Stomach smooth muscle (tissue), 2 donors: ENCODE measurements around the gene GPX1.
"Not testable (repeated sequence)": the region's sequence is repeated elsewhere in the genome, so short reads cannot be mapped to it uniquely, and the experiment has no call there.

ENCODE experiments used
- H3K27ac ChIP-seq: one replicate; pipeline ENCODE4 v1.7.0; 2013; ENCODE audit warnings: mild to moderate bottlenecking, low read length, inconsistent platforms
- H3K27me3 ChIP-seq, 2 donors: one replicate each; pipeline ENCODE4 v1.7.0; 2013; ENCODE audit warnings: low read length in 2 of 2; ENCODE audit not compliant: insufficient read depth in 2 of 2, control insufficient read depth in 1 of 2
- H3K36me3 ChIP-seq, 2 donors: one replicate each; pipeline ENCODE4 v1.7.0; 2013; ENCODE audit warnings: low read length in 2 of 2; ENCODE audit not compliant: control insufficient read depth in 2 of 2, insufficient read depth in 2 of 2
- H3K4me1 ChIP-seq: one replicate; pipeline ENCODE4 v1.7.0; 2013; ENCODE audit warnings: low read length; ENCODE audit not compliant: control insufficient read depth, insufficient read depth
- H3K4me3 ChIP-seq, 2 donors: one replicate each; pipeline ENCODE4 v1.7.0; 2013; ENCODE audit warnings: low read length in 2 of 2
- H3K9ac ChIP-seq, 2 donors: one replicate each; pipeline ENCODE4 v1.7.0; 2013; ENCODE audit warnings: low read length in 2 of 2, mild to moderate bottlenecking in 1 of 2
- H3K9me3 ChIP-seq, 2 donors: one replicate each; pipeline ENCODE4 v1.7.0; 2013; ENCODE audit warnings: low read length in 2 of 2; ENCODE audit not compliant: control insufficient read depth in 2 of 2
- donor health status: healthy.
- donor health status: Pancreatic carcinoma.

The GPX1 gene

DNA sequence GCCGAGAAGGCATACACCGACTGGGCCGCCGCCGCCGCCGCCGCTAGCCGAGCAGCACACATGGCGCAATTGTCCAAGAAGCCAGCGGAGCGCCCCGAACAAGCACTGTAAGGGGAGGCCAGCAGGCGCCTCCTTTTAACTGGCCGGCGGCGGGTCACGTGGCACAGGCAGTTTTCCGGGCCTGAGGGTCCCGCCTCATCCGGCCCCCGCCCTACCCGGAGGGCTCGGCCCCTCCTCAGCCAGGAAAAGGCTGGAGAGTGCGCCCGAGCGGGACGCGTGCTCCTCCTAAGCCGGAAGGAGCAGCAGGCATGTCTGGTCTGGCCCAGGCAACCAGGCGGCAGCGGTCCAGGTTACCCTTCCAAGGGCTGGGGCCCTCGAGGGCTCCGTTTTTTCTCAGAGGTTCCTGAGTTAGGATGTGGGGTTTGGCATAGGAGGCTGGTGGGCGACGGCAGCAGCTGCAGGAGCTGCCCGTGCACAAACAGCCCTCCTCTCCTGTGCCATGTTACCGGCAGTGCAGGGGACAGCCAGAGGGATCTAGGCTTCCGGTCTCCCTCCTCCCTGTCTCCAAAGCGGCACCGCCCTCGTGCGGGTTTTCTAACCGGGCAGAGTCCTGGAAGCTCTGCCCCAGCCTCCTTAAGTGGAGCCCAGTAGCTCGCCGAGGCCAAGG is at the start of gene GPX1:
Gene GPX1 (minus strand): TSS at position 137 of the 667 bp plus-strand sequence. CDS start 75 bp downstream, at position 62.
- H3K27me3 ChIP-seq = no peaks in the 10 kb centered on the region
- no peaks in the 10 kb centered on the region for H3K9me3 ChIP-seq
- peaks cover 28 to 36% of the 10 kb centered on the region in 2 donors for H3K36me3 ChIP-seq
- peaks cover 26% of the 10 kb centered on the region for H3K4me1 ChIP-seq
- H3K27ac ChIP-seq = peak within 1 kb of the TSS; percentile 87
- H3K9ac ChIP-seq = peak within 1 kb of the TSS; percentile 71 to 91
- H3K4me3 ChIP-seq = peak within 1 kb of the TSS; percentile 71 to 87

DNA sequence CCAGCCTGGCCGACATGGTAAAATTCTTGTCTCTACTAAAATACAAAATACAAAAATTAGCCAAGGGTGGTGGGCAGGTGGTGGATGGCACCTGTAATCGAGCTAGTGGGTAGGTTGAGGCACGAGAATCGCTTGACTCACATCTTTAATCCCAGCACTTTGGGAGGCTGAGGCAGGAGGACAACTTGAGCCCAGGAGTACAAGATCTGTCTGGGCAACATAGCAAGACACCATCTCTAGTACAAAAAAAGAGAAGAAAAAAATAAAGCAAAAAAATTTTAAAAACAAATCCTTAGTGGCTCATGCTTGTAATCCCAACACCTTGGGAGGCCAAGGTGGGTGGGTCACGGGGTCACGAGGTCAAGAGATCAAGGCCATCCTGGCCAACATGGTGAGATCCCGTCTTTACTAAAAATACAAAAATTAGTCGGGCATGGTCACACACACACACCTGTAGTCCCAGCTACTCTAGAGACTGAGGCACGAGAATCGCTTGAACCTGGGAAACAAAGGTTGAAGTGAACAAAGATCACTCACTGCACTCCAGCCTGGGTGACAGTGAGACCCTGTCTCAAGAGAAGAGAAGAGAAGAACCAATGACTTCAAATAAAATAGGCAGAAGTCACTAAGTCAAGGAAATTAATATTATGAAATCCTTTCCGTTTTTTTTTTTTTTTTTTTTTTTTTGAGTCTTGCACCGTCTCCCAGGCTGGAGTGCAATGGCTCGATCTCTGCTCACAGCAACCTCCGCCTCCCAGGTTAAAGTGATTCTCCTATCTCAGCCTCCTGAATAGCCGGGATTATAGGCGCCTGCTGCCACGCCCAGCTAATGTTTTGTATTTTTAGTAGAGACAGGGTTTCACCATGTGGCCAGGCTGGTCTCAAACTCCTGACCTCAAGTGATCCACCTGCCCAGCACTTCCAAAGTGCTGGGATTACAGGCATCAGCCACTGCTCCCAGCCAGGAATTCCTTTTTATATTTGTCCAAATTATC is 48.7 kb upstream of the GPX1 start:
- peak overlapping the region in 1 of 2 donors; percentile 29 for H3K4me3 ChIP-seq
- H3K4me1 ChIP-seq = peaks cover 32% of the 10 kb centered on the region

DNA sequence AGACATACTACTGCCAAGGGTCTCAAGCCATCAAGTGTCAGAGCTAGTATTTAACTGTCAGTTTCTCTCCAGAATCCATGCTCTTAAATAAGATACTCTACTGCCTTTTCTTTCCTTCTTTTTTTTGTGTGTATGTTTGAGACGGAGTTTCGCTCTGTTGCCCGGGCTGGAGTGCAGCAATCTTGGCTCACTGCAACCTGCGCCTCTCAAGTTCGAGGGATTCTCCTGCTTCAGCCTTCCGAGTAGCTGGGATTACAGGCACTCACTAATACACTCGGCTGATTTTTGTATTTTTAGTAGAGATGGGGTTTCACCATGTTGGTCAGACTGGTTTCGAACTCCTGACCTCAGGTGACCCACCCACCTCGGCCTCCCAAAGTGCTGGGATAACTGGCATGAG is 47.4 kb upstream of the GPX1 start:
- peaks cover 36% of the 10 kb centered on the region for H3K4me1 ChIP-seq
- not testable (repeated sequence) for H3K27me3 ChIP-seq, H3K36me3 ChIP-seq, H3K9me3 ChIP-seq
- peak overlapping the region; percentile 3 to 35 for H3K4me3 ChIP-seq
- H3K9ac ChIP-seq = peak overlapping the region in 1 of 2 donors; percentile 7
- H3K27ac ChIP-seq = peak overlapping the region; percentile 37

More for the DNA sequence above, 48.7 kb upstream of the GPX1 start:
- Histone ChIP-seq H3K27ac (no peak overlapping the region), H3K9me3 (no peaks in the 10 kb centered on the region), H3K9ac (no peak overlapping the region), H3K27me3 (no peaks in the 10 kb centered on the region), H3K36me3 (no peaks in the 10 kb centered on the region)

DNA sequence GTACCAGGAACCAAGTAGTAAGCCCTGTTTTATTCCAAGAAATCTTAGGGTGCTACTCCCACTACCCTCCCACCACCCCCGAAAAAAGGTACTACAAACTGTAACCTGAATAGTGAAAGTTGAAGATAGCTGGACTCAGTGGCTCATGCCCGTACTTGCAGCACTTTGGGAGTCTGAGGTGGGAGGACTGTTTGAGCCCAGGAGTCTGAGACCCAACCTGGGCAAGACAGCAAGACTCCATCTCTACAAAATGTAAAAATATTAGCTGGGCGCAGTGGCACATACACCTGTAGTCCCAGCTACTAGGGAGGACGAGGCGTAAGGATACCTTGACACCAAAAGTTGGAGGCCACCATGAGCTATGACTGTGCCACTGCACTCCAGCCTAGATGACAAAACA is 45.7 kb upstream of the GPX1 start:
- no peaks in the 10 kb centered on the region for H3K9me3 ChIP-seq

DNA sequence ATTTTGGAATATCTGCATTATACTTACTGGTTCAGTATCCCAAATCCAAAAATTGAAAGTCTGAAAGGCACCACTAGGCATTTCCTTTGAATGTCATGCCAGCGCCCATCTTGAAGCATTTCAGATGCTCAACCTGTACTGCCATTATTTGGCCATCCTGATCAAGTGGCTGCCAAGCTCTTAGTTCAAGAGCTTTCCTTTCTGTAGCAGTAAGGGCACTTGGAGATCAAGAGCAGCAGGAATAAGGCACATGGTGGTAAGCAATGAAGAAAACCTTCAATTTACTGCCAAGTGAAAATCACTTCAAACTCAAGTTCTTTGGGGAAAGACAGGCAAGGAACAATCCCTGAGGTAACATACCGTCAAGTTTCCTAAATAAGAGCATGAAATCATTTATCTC is 43.6 kb upstream of the GPX1 start:
- Histone ChIP-seq H3K4me3 (no peak overlapping the region), H3K9ac (no peak overlapping the region), H3K27ac (no peak overlapping the region), H3K27me3 (no peaks in the 10 kb centered on the region), H3K9me3 (no peaks in the 10 kb centered on the region), H3K4me1 (peaks cover 29% of the 10 kb centered on the region), H3K36me3 (no peaks in the 10 kb centered on the region)

More for the DNA sequence above, 45.7 kb upstream of the GPX1 start:
- H3K9ac ChIP-seq = no peak overlapping the region
- no peaks in the 10 kb centered on the region for H3K27me3 ChIP-seq
- H3K4me3 ChIP-seq = no peak overlapping the region
- no peak overlapping the region for H3K27ac ChIP-seq
- H3K36me3 ChIP-seq = no peaks in the 10 kb centered on the region
- H3K4me1 ChIP-seq = peaks cover 33% of the 10 kb centered on the region

DNA sequence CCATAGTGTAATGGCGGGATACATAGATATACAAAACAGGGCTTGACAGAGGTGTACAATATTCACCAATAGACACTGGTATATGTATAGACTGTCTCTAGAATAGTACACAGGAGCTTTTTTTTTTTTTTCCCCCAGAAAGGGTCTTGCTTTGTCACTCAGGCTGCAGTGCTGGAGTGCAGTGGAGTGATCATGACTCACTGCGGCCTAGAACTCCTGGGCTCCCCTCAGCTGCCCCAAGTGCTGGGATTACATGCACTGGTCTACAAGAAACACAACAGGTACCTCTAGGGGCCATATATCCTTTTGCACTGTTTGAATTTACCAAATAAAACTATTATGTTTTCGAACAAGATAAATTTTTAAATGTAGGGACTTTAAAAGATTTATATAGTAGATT is 41.3 kb upstream of the GPX1 start:
- H3K27ac ChIP-seq = no peak overlapping the region
- peaks cover 0 to 4% of the 10 kb centered on the region in 2 donors for H3K36me3 ChIP-seq
- H3K4me1 ChIP-seq = peaks cover 18% of the 10 kb centered on the region
- no peaks in the 10 kb centered on the region for H3K27me3 ChIP-seq
- no peak overlapping the region for H3K9ac ChIP-seq
- no peak overlapping the region for H3K4me3 ChIP-seq
- H3K9me3 ChIP-seq = no peaks in the 10 kb centered on the region

DNA sequence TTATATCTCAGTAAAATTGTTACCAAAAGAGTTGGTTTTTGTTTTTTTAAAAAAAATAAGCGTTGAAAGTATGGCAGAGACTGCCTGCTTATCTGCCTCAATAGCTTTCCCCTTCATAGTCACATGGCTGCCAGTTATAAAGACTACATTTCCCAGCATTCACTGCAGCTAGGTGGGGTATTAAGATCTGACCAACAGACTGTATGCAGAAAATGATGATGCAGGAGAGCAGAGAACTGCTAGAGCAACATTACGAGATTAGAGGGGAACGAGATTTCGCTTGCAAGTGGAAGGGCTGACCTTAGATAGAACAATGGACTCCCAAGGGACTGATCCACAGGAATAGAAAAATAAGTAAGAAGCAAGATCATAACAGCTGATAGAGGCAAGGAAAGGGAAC is 39.3 kb upstream of the GPX1 start:
- no peaks in the 10 kb centered on the region for H3K9me3 ChIP-seq
- no peak overlapping the region for H3K27ac ChIP-seq
- peaks cover 0 to 4% of the 10 kb centered on the region in 2 donors for H3K36me3 ChIP-seq
- peaks cover 14% of the 10 kb centered on the region for H3K4me1 ChIP-seq
- H3K9ac ChIP-seq = no peak overlapping the region
- H3K27me3 ChIP-seq = no peaks in the 10 kb centered on the region
- H3K4me3 ChIP-seq = no peak overlapping the region

DNA sequence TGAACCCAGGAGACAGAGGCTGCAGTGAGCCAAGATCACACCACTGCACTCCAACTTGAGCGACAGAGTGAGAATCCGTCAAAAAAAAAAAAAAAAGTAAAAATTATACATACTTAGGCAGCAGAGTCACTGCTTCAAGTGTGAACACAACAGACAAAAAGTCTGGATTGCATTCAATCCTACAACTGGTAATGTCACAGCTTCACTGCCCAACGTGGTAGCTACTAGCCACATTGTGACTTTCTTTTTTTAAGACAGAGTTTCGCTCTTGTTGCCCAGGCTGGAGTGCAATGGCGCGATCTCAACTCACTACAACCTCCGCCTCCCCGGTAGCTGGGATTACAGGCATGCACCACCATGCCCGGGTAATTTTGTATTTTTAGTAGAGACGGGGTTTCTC is 33.2 kb upstream of the GPX1 start:
- not testable (repeated sequence) for H3K4me1 ChIP-seq, H3K9ac ChIP-seq, H3K27ac ChIP-seq, H3K27me3 ChIP-seq, H3K36me3 ChIP-seq, H3K4me3 ChIP-seq, H3K9me3 ChIP-seq

DNA sequence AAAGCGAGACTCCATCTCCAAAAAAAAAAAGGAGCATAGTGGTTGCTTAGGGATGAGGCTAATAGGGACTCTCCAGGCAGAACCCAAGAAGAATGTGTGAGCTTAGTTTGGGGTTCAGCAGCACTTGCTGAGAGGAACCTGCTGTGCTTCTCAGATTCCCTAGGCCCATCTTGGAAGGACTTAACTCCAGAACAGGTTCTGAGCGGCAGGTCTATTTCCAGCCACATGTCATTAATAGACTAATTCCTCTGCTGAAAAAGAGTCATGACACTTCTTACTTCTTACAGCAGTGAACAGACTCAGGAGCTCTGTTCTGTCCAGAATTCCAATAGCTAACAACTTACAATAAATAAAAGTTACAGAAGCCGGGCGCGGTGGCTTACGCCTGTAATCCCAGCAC is 31.1 kb upstream of the GPX1 start:
- no peak overlapping the region for H3K4me3 ChIP-seq
- peaks cover 2% of the 10 kb centered on the region for H3K4me1 ChIP-seq
- H3K9ac ChIP-seq = no peak overlapping the region
- no peaks in the 10 kb centered on the region for H3K36me3 ChIP-seq
- no peaks in the 10 kb centered on the region for H3K9me3 ChIP-seq
- H3K27ac ChIP-seq = no peak overlapping the region
- no peaks in the 10 kb centered on the region for H3K27me3 ChIP-seq

DNA sequence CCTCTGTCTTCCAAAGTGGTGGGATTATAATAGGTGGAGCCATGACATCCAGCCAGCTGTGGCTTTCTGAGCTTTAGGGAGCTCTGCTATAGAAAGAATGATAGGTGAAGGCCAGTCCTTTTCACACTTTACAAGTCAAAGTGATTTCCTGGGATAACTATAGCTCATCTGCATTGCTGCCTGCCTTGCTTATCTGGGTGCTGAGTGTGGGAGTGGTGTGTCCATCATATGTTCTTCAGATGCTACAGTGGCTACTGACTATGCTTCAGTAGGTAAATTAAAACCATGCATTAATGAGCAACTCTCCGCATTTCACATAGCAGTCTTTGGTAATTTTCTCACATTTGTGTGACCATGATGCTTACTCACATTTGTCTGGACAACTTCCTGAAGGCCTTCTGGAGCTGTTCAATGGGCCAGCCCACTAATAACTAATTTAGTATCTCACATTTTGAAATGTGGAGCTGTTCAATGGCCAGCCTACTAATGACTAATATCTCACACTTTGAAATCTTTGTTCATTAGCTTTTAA is 30.2 kb upstream of the GPX1 start:
- H3K9ac ChIP-seq = no peak overlapping the region
- H3K27me3 ChIP-seq = no peaks in the 10 kb centered on the region
- H3K4me3 ChIP-seq = no peak overlapping the region
- H3K36me3 ChIP-seq = no peaks in the 10 kb centered on the region
- no peaks in the 10 kb centered on the region for H3K9me3 ChIP-seq
- H3K27ac ChIP-seq = no peak overlapping the region
- peaks cover 2% of the 10 kb centered on the region for H3K4me1 ChIP-seq
